ENCODE data around the gene ATP2A3.
A peak's percentile ranks its signal among the peaks of the same experiment; 100 is the strongest.

Gene ATP2A3

GRCh38 chr17:3890082-3890877, 74.0 kb downstream of the ATP2A3 start:
- intact Hi-C loops (cut with DNase I) = no loop called here
- peak in 39 of 42 donors; percentile 38 to 85 (median 65) for DNase-seq

- intact Hi-C loops (cut with DNase I) = no loop called here
- DNase-seq = no peak
Measured at GRCh38 chr17:3889325-3890012, 74.8 kb downstream of the ATP2A3 start.

- intact Hi-C loops (cut with DNase I) = no loop called here
- peak in 1 of 42 donors; percentile 19 for DNase-seq
Measured at GRCh38 chr17:3888343-3889171, 75.7 kb downstream of the ATP2A3 start.

- no peak for DNase-seq
- intact Hi-C loops (cut with DNase I) = no loop called here
Measured at GRCh38 chr17:3887804-3888203, 76.4 kb downstream of the ATP2A3 start.

GRCh38 chr17:3887394-3887793, 76.8 kb downstream of the ATP2A3 start:
- intact Hi-C loops (cut with DNase I) = no loop called here

GRCh38 chr17:3886776-3887175, 77.5 kb downstream of the ATP2A3 start:
- intact Hi-C loops (cut with DNase I) = no loop called here
- DNase-seq = peak in 19 of 42 donors; percentile 10 to 60 (median 40)

More at GRCh38 chr17:3887394-3887793, 76.8 kb downstream of the ATP2A3 start:
- no peak for DNase-seq

- no peak for DNase-seq
- intact Hi-C loops (cut with DNase I) = no loop called here
Measured at GRCh38 chr17:3885970-3886369, 78.3 kb downstream of the ATP2A3 start.

GRCh38 chr17:3885271-3885670, 79.0 kb downstream of the ATP2A3 start:
- DNase-seq = no peak
- intact Hi-C loops (cut with DNase I) = no loop called here

- intact Hi-C loops (cut with DNase I) = no loop called here
Measured at GRCh38 chr17:3884188-3884587, 80.0 kb downstream of the ATP2A3 start.

GRCh38 chr17:3882276-3882675, 82.0 kb downstream of the ATP2A3 start:
- intact Hi-C loops (cut with DNase I) = no loop called here
- DNase-seq = no peak

More at GRCh38 chr17:3884188-3884587, 80.0 kb downstream of the ATP2A3 start:
- peak in 36 of 42 donors; percentile 27 to 85 (median 59) for DNase-seq

GRCh38 chr17:3880983-3881382, 83.3 kb downstream of the ATP2A3 start:
- DNase-seq = no peak
- intact Hi-C loops (cut with DNase I) = no loop called here

- intact Hi-C loops (cut with DNase I) = no loop called here
- no peak for DNase-seq
Measured at GRCh38 chr17:3879591-3880417, 84.4 kb downstream of the ATP2A3 start.

- no peak for DNase-seq
- intact Hi-C loops (cut with DNase I) = no loop called here
Measured at GRCh38 chr17:3879186-3879585, 85.1 kb downstream of the ATP2A3 start.

GRCh38 chr17:3877220-3877619, 87.0 kb downstream of the ATP2A3 start:
- no peak for DNase-seq
- intact Hi-C loops (cut with DNase I) = no loop called here

- no peak for DNase-seq
- intact Hi-C loops (cut with DNase I) = no loop called here
Measured at GRCh38 chr17:3875317-3875716, 88.9 kb downstream of the ATP2A3 start.

Measured in head of caudate nucleus (tissue), 42 donors.